Myocyte (in vitro differentiated cells): ENCODE results near the gene LRFN5. TPM values are rescaled to one million over a fixed set of nuclear protein-coding genes. Genes with fewer than 3 reads are reported as not detected.
"Not testable (repeated sequence)": the region's sequence is repeated elsewhere in the genome, so short reads cannot be mapped to it uniquely, and the experiment has no call there.

Source experiments
- DNase-seq: peaks from one replicate; pipeline ENCODE4 v3.0.0-alpha.2; 2012; ENCODE audit warnings: low read depth
- polyA plus RNA-seq: library from polyadenylated mRNA; unstranded; fragments of >200 nt; gene quantifications from one replicate; pipeline ENCODE4 v1.2.1, GENCODE V29; 2012; ENCODE audit warnings: missing spikeins
- total RNA-seq: library from RNA; depleted of rRNA; stranded (reverse); fragments of >200 nt; gene quantifications from 2 replicates; pipeline ENCODE4 v1.2.3, GENCODE V29; 2014

Gene LRFN5
- total RNA-seq: not detected in 2 replicates
- polyA plus RNA-seq: not detected

DNA sequence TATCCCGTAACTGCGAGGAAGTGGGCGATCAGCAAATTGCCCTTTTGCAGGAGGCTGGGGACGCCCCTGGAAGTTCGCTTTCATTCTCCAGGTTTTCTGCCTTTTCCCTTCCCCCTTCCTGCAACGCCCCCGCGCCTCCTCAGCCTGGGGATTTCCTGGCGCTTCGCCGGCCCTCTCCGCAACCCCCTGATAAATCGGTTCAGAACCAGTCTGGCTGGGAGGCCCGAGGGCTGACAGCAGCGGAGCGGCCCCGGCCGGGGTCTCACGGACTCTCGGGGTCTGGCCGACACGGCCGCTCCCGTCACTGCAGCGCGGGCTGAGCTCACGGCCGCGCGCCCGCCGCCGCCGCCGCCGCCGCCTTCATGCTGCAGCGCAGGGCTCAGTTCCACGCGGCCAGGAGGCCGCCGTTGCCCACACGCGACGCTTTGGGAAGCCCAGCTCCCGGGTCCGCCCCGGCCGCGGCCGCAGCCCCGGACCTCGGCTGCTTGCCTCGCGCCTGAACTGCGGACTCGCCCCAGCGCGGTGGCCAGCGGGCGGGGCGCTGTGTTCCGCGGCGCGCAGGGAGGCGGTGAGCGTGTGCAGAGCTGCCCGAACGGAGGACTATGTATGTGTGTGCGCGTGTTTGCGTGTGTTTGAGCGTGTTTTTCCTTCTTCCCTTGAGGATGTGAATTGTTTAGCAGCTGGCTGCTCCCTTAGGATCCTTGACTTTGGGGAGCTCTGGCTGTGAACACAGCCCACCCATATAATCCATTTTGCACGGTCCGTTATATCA is at the start of gene LRFN5:
Gene LRFN5 (plus strand): TSS at position 345 of the 772 bp plus-strand sequence.
- no peak for DNase-seq

GRCh38 chr14:41558490-41558889 is 48.2 kb upstream of the LRFN5 start:
- DNase-seq: no peak

- DNase-seq: not testable (repeated sequence)
Observed at GRCh38 chr14:41566864-41567263, 39.8 kb upstream of the LRFN5 start.

GRCh38 chr14:41568979-41569378 is 37.7 kb upstream of the LRFN5 start:
- no peak for DNase-seq

DNA sequence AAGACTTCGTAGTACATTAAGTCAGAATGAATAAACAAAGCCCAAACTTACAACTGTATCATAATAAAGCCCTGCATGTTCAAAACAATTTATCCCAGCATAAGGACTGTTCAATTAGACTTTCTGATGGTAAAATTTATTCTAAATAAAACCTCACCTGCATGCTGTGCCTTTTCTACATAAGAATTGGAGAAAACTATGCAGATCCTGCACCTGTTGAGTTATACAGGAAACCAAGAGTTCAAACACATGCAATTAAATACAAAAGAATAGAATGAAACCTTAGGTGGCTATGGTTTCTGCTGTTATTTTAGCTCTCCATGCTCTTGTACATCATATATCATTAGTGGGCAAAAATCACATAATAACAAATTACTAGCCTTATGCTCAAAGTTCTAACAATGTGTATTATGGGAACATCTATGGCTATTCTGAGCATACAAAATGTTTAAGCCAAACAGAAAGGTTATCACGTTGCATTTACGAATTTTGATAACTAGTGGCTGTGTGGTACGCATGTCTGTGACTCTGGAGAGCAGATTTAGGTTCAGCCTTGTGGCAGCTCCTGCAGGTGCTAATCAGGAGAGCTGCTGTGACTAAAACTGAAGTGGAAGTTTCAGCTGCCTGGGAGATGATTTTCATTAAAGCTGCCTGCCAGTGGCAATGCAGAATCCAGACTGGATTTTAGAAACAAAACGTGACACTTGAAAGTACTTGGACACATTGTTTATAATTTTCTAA is 36.1 kb upstream of the LRFN5 start:
- DNase-seq: no peak

DNA sequence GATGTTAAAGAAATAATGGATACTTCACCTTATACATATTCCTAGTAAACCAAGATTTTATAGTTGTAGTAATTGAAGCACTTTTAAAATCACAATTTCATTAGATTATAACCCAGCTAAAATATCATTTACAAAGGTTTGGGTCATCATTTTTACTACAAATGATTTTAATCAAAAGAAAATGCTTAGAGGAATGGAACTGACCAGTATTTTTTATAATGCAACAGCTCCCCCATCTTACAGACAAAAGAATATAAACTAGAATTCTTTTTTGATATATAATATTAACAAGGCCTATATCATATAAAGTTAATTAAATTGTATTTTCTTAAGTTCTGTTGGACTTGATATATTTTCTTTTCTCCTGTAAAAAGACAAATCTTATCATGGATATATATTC is 20.4 kb upstream of the LRFN5 start:
- DNase-seq: no peak

DNA sequence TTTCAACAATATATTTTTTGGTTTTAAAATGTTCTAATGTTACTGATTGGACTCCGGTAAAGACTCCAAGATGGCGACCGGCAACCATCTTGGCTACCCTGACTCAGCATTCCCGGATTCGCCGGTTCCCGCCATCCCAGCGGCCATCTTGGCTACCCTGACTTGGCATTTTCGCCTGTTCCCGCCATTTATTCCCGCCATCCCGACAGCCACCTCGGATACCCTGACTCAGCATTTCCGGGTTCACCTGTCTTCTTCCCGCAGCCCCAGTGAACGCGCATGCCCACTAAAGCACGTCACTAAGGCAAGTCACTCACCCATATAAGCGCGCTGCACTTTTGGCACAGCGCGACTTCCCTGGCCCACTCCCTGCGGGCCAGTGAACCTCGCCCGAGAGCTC is 9.0 kb upstream of the LRFN5 start:
- DNase-seq: no peak

- not testable (repeated sequence) for DNase-seq
Observed at GRCh38 chr14:41599805-41600385, 6.8 kb upstream of the LRFN5 start.

GRCh38 chr14:41604721-41605531 is 1.8 kb upstream of the LRFN5 start:
- DNase-seq: no peak

- no peak for DNase-seq
Observed at GRCh38 chr14:41605550-41606281, 960 bp upstream of the LRFN5 start.

GRCh38 chr14:41606282-41606531 is 469 bp upstream of the LRFN5 start:
- DNase-seq: no peak

GRCh38 chr14:41607304-41607775 is 664 bp downstream of the LRFN5 start:
- no peak for DNase-seq

DNA sequence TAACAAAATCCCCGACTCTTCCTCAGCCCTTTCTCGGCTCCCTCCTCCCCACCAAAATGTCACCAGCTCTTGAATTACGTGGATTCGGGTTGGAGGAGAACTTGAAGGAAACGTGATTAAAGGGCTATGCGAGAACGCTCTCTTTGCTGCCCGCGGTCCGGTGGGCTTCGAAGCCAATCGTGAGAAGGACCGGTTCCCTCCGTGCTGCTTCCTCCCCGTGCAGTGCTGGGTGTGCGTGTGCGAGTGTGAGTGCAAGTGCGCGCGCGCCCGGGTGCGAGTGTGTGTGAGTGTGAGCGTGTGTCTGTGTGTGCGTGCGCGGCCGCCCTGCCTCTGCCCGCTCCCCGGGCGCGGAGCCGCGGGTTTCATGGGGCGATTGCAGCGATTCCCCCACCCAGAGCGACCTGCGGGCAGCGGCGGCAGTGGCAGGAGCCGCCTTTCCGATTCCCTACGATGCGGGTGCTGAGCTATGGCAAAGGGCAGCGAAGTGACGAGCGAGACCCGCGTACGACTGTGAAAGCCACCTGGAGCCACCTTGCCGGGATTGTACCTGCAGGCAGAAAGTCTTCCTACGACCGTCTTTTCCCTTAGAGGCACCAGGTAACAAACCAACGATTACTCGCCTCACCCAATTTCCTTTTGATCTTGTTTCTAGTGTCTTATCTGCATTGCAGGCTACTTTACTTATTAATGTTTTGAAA is 1.4 kb downstream of the LRFN5 start:
- DNase-seq: no peak

DNA sequence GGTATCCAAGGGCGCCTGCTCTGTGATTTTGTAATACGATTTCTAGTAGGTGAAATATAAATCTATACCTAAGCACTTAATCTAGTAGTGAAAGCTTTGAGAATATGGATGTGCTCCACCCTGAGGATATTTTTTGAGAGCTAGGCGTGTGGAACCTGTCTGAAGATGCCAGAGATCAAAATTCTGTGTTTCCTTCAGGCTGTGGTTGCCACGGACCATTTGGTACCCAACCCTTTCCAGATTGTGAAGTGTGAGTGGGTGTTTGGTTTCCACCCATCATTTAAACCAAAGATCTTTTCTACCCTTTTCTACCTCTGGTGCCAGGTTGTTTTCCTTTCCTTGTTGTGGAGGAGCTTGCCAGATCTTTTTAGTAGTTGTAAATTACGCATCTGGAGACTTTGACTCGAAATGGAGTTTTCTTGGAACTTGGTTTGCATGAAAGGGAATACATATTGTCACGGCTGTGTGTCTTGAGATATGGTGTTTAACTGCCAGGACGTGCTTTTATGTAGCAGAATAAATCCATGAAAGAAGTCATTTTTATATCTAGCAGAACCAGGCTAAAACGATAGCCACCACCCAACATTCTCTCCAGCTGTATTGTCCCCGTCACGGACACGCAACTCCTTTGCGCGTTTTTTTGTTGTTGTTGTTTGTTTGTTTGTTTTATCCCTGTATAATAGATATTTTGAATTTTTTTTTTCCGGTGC is 2.2 kb downstream of the LRFN5 start:
- DNase-seq: no peak

DNA sequence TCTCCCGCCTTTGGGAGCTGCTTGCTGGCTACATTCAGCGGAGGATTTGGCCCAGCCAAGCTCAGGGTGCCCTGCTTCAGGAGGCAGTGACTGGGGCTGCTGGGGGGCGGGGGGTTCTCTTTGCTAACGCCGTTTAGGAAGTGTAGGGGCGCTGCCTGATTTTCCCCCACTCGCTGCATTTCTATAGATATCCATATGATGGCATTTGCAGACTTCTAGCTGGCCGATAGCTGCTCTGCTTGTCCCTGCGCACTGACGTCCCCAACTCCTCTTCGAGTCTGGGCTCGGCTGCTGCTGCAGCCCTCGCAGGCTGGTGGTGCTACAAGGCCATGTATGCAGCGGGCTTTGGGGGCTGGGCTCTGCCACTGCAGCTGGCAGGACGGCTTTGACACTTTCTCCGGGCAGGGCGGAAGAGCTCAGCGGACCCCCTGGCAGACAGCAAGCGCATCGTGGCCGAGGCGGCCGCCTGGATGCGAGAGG is 3.1 kb downstream of the LRFN5 start:
- DNase-seq: no peak

DNA sequence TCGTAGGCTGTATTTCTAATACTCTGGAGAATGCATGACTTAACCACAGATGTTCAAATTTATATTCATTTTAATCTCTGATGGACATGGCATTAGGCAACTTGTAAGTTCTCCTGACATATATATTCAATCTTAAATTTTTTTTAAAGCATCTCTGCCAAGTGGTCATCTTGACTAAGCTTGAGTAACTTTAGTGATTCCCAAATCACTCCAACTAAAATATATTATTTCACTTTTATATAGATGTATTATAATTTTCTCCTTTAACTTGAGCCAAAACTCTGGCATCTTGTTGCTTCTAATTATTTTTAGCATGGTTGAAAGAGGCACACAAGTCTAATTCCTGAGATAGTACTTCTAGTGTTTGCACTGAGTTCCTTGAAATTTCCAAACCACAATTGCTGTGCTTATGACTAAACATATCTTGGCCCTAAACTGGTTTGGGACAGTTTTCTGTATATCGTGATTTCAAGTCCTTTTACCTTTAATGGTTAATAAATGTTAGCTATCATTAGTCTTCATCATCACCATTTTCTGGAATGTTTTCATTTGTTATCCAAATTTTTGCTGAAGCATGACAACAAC is 8.4 kb downstream of the LRFN5 start:
- DNase-seq: no peak

DNA sequence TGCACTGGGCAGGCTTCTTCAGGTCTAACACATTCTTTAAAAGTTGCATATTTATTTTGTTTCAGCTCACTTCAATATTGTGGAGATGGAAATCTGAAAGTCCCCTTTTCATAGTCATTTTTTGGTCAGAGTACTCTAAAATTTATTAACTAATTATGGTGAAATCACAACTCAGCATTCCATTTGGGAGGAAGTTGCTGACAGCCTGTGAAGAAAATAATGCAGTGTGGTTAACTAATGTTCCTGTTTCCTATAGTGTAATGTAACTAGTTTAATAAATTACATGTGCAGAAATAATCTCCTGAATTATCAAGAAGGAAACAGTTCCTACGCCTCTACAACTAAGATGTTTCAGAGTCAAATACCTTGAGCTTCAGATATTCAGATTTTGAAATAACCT is 17.1 kb downstream of the LRFN5 start:
- no peak for DNase-seq

- DNase-seq: no peak
Observed at GRCh38 chr14:41629876-41630275, 23.2 kb downstream of the LRFN5 start.

- no peak for DNase-seq
Observed at GRCh38 chr14:41634286-41634685, 27.6 kb downstream of the LRFN5 start.
